Motor neuron (in vitro differentiated cells): ENCODE data around the gene PBX2. TPM values are rescaled to one million over a fixed set of nuclear protein-coding genes. Genes with fewer than 3 reads are reported as not detected.
"Not testable (repeated sequence)": the region's sequence is repeated elsewhere in the genome, so short reads cannot be mapped to it uniquely, and the experiment has no call there.

Experiments
- ATAC-seq, 8 experiments: fragments of 200-7000 bp; cut with Tn5 transposase; replicated peaks in 6 of 8; 2 replicates each; pipeline ENCODE4 v1.8.0; 2021; ENCODE audit warnings: mild to moderate bottlenecking in 8 of 8, moderate library complexity in 8 of 8
- H3K27ac ChIP-seq, 2 donors: fragments of 250-450 bp; sonication (Bioruptor Pico); 2 replicates each; pipeline ENCODE4 v1.9.0; 2021; ENCODE audit warnings: antibody characterized with exemption in 2 of 2, mild to moderate bottlenecking in 2 of 2, moderate library complexity in 1 of 2
- H3K4me1 ChIP-seq, 2 donors: fragments of 250-450 bp; sonication (Bioruptor Pico); replicated peaks in 1 of 2; 2 replicates each; pipeline ENCODE4 v1.6.1; 2021; ENCODE audit warnings: antibody characterized with exemption in 2 of 2, mild to moderate bottlenecking in 2 of 2, moderate library complexity in 1 of 2
- H3K4me3 ChIP-seq, 5 donors: fragments of 250-450 bp; sonication (Bioruptor Pico); 2 replicates each; pipeline ENCODE4 v1.9.0; 2021; ENCODE audit warnings: antibody characterized with exemption in 5 of 5, mild to moderate bottlenecking in 5 of 5, moderate library complexity in 4 of 5
- WGBS, 10 experiments: fragments of 450-650 bp; shearing (Covaris generic); methylation state at CpG; one replicate each; pipeline ENCODE4 v1.0.0; 2022; 5-methylcytosine and 5-hydroxymethylcytosine counted together
- in situ Hi-C, 9 experiments: fragments of 400-800 bp; cut with MboI; loops; one replicate each; pipeline ENCODE4 v1.15.0; 2021; ENCODE audit warnings: low sequenced_read_pairs in 9 of 9, low pct_unique_long_range_greater_than_20kb in 2 of 9; ENCODE audit not compliant: unreplicated experiment in 9 of 9
- total RNA-seq, 8 experiments: library from RNA; unstranded; fragments of 300-600 nt; gene quantifications; 2 replicates each; pipeline versions ENCODE4 v1.2.3 to v1.2.4, GENCODE V29; 2022

PBX2 gene
- total RNA-seq, 8 experiments from 2014 or later, result 25.9 to 78.8 (median 48.0) TPM

DNA sequence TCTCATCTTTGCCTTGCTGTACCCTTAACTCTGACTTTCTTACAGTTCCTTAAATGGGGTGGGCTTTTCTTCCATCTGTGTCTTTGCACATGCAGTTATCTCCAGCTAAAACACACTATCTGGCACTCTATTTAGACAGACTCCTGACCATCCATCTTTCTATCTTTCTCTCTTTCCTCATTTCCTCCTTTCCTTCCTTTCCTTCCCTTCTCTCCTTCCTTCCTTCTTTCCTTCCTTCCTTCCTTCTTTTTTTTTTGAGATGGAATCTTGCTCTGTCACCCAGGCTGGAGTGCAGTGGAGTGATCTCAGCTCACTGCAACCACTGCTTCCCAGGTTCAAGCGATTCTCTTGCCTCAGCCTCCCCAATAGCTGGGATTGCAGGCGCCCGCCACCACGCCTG is 25.6 kb upstream of the PBX2 start:
- in situ Hi-C loops, result no loop called here
- WGBS, 10 experiments, result 49 to 98% (median 70%) methylated on average over 2 to 4 of the region's 4 CpGs; no CpG with 5 or more reads in 3 of the 10 experiments
- H3K4me1 ChIP-seq, result no peaks in the 10 kb centered on the region
- H3K4me3 ChIP-seq, result no peak overlapping the region
- H3K27ac ChIP-seq, result no peak overlapping the region
- no peak for ATAC-seq

DNA sequence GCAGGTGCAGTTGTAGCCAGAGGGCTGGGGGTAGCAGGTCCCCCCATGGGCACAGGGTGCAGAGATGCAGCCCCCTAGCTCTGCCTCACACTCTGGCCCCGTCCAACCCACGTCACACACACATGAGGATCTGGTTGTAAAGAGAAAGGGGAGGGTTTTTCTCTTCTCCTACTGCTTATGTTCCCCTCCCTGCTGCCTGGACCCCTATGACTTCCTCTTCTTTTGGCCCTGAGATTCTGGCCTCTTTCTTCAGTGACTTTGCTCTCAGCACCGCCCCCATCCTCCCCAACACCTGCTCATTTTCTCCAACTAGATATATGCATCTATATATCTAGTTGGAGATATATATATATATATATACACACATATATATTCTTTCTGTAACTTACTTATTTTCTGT is 24.1 kb upstream of the PBX2 start:
- no peak for ATAC-seq
- no peak overlapping the region for H3K27ac ChIP-seq
- WGBS, 10 experiments, result 0 to 86% (median 41%) methylated on average over 1 to 3 of the region's 3 CpGs; no CpG with 5 or more reads in 4 of the 10 experiments
- no peaks in the 10 kb centered on the region for H3K4me1 ChIP-seq
- no peak overlapping the region for H3K4me3 ChIP-seq
- in situ Hi-C loops, result no loop called here

DNA sequence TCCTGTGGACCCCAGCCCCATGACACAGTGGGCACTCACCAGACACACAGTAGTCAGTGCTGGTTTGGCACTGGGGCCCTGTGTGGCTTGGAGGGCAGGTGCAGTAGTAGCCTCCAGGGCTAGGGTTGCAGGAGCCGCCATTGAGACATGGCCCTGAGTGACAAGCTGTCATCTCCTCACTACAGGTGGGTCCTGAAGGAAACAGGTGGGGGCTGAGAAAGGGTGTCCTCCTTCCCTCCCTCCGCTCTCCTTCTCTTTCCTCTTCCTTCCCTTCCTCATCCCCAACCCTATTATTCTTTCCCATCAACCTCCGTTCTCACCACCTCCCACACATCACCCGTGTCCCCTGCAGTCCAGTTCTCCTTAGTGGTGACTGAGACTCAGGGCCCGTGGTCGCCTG is 23.6 kb upstream of the PBX2 start:
- no peak overlapping the region for H3K4me3 ChIP-seq
- ATAC-seq, result no peak
- no peak overlapping the region for H3K27ac ChIP-seq
- H3K4me1 ChIP-seq, result no peaks in the 10 kb centered on the region
- in situ Hi-C loops, result no loop called here
- 70 to 100% (median 90%) methylated on average over 1 to 5 of the region's 6 CpGs; no CpG with 5 or more reads in 7 of the 10 experiments for WGBS, 10 experiments

DNA sequence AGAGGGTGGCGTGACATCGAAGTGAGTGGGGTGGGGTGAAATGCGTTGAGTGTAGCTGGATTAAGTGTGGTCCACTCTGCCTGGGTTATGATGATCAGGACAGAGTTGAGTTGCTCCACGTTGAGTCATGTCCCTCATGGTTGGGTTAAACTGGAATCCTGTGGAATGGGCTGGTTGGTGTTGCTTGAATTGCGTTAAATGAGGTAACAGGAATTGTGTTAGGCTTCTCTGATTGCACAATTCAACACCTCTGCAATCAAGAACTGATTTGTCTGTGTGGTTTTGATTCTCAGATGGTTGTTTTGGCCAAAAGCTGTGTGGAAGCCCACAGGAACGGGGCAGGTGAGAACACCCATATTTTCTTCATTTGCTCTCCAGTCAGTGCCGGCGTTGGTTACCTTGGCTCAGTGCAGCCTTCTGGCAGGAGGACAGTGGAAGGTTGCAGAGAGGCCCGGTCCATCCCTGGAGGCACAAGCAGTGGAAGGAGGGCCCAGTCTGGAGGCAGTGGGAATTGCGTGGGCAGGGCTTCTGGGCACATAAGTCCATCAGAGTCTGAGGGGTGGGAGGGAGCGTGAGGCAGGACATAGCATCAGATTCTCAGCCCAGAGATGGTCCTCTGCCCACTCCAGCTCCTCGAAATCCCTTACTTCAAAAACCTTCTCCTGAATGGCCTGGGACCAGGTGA is 22.2 kb upstream of the PBX2 start:
- H3K27ac ChIP-seq, result no peak overlapping the region
- no peaks in the 10 kb centered on the region for H3K4me1 ChIP-seq
- no peak for ATAC-seq
- 20 to 100% (median 76%) methylated on average over 1 to 7 of the region's 12 CpGs for WGBS, 10 experiments
- in situ Hi-C loops, result no loop called here
- H3K4me3 ChIP-seq, result no peak overlapping the region

DNA sequence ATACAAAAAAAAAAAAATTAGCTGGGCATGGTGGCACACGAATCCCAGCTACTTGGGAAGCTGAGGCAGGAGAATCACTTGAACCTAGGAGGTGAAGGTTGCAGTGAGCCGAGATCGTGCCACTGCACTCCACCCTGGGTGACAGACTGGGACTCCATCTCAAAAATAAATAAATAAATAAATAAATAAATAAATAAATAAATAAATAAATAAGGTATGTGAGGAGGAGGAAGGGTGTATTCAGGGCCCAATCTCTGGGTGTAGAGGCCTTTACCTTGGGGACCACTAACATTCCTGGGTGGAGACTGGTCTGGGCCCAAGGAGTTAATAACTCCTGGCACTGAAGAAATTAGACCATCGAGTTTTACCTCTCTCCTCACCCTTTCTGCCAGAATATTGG is 21.4 kb upstream of the PBX2 start:
- 25 to 100% (median 78%) methylated on average over 1 to 4 of the region's 4 CpGs; no CpG with 5 or more reads in 3 of the 10 experiments for WGBS, 10 experiments
- in situ Hi-C loops, ATAC-seq, H3K4me3 ChIP-seq, H3K4me1 ChIP-seq, H3K27ac ChIP-seq: not testable (repeated sequence)

DNA sequence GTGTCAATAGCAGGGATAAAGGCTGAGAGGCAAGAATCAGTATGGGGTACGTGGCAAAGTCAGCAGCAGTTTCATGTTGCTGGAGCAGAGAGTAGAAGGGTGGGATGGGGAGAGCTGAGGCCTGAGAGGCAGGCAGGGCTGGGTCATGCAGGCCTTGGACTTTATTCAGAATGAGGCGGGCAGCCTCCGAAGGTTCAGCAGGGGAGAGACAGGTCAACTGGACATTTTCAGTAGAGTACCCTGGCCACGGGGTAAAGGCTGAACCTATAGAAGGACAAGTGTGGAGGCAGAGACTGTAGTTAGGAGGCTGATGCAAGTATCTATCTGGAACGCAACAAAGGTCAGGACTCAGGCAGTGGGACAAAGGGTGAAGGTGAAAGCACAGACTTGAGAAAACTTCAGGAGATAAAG is 20.2 kb upstream of the PBX2 start:
- Histone ChIP-seq H3K4me3 (no peak overlapping the region), H3K4me1 (no peaks in the 10 kb centered on the region), H3K27ac (no peak overlapping the region)
- ATAC-seq, result no peak
- WGBS, 10 experiments, result 0 to 78% (median 50%) methylated on average over 1 to 4 of the region's 5 CpGs; no CpG with 5 or more reads in 3 of the 10 experiments
- in situ Hi-C loops, result no loop called here

DNA sequence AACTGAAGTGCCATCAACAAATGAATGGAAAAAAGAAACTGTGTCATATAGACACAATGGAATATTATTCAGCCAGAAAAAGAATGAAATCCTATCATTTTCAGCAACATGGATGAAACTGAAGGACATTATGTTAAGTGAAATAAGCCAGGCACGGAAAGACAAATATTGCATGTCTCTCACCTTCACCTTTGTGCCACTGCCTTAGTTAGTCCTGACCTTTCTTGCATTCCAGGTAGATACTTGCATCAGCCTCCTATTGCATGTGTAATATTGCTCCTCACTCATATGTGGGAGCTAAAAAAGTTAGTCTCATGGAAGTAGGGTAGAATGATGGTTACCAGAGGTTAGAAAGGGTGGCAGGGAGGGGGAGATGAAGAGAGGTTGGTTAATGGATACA is 19.0 kb upstream of the PBX2 start:
- Histone ChIP-seq H3K4me3 (no peak overlapping the region), H3K27ac (no peak overlapping the region), H3K4me1 (no peaks in the 10 kb centered on the region)
- ATAC-seq, result no peak
- WGBS, 10 experiments, result 0 to 80% (median 51%) methylated on average over 1 of the region's 1 CpG; no CpG with 5 or more reads in 2 of the 10 experiments
- in situ Hi-C loops, result no loop called here

DNA sequence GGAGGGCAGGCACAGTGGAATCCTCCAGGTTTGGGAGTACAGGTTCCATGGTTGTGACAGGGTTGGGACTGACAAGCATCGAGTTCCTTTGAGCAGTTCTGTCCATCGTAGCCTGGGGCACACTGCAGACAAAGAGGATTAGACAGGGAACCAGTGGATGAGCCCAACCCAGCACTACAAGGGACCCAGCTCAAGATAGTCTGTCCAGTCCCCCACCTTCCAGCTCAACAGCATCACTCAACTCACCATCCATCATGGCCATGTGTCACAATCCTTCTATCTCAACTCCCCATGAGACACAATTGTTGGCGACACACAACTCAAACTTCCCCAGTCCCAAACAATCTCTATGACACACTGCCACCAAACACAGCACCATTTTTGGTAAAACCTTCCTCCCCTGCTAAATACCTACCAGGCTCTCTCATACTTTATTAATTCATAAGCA is 14.3 kb upstream of the PBX2 start:
- no peak for ATAC-seq
- in situ Hi-C loops, result no loop called here
- 83 to 100% (median 85%) methylated on average over 1 to 3 of the region's 3 CpGs; no CpG with 5 or more reads in 6 of the 10 experiments for WGBS, 10 experiments

DNA sequence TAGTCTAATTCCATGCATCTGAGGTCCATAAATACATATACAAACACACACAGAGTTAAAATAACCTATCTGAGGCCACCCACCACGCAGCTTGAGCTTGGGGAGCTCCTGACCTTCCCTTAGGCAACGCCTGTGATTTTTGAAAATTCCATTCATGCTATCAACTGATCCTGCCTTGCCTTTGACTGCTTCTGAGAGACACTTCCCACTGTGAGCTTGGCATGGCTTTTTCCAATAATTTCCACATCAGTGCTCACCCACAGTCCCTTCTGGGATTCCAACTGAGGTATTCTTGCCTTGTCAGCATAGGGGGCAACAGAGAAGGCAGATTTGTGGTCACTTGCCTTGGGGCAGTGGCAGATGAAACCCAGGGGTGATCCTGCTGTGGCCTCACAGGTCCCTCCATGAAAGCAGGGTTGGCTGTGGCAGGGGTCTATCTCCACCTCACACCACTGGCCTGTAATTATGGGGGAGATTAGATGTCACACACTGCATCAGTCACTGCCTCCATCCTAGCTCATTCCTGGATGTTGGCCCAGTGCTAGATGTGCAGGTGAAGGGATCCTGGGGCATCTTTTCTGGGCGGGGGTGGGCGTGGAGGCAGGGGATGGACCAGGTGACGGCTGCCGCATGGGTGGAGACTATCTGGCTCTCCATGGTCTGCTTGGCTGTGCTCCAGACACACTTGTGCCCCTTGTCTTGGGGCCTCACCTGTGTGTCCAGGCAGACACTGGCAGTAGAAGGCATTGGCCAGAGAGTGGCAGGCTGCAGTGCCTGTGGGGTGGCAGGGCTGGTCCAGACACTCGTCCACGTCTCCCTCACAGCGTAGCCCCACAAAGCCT is 13.6 kb upstream of the PBX2 start:
- 10 to 83% (median 41%) methylated on average over 1 to 4 of the region's 9 CpGs; no CpG with 5 or more reads in 4 of the 10 experiments for WGBS, 10 experiments
- H3K27ac ChIP-seq, result no peak overlapping the region
- H3K4me1 ChIP-seq, result peaks cover 0 to 2% of the 10 kb centered on the region in 2 donors
- H3K4me3 ChIP-seq, result no peak overlapping the region
- peak in 6 of 8 experiments; percentile 16 to 95 (median 61) for ATAC-seq
- in situ Hi-C loops, result no loop called here

More for the DNA sequence above, 14.3 kb upstream of the PBX2 start:
- no peak overlapping the region for H3K4me3 ChIP-seq
- H3K27ac ChIP-seq, result no peak overlapping the region
- peaks cover 0 to 2% of the 10 kb centered on the region in 2 donors for H3K4me1 ChIP-seq

DNA sequence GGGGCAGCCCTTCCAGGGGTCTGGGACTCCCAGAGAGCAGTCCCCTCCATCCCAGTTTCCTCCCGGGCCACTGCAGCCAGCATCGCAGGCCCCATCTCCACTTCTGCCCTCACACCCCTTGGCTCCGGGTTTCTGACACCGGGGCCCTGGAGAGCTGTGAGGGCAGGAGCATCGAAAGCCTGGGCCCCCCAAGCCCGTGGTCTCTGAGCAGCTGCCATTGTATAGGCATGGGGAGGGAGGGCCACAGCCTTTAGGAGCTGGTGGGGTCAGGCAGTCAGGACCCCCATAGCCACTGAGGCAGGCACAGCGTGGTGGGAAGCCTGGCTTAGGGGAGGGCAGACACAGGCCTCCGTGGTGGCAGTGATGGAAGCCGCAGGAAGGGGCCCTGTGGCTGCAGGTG is 12.2 kb upstream of the PBX2 start:
- 100% methylated on average over 1 of the region's 9 CpGs; no CpG with 5 or more reads in 9 of the 10 experiments for WGBS, 10 experiments
- in situ Hi-C loops, result no loop called here
- Histone ChIP-seq H3K4me3 (no peak overlapping the region), H3K27ac (no peak overlapping the region), H3K4me1 (peaks cover 4 to 10% of the 10 kb centered on the region in 2 donors)
- ATAC-seq, result no peak

DNA sequence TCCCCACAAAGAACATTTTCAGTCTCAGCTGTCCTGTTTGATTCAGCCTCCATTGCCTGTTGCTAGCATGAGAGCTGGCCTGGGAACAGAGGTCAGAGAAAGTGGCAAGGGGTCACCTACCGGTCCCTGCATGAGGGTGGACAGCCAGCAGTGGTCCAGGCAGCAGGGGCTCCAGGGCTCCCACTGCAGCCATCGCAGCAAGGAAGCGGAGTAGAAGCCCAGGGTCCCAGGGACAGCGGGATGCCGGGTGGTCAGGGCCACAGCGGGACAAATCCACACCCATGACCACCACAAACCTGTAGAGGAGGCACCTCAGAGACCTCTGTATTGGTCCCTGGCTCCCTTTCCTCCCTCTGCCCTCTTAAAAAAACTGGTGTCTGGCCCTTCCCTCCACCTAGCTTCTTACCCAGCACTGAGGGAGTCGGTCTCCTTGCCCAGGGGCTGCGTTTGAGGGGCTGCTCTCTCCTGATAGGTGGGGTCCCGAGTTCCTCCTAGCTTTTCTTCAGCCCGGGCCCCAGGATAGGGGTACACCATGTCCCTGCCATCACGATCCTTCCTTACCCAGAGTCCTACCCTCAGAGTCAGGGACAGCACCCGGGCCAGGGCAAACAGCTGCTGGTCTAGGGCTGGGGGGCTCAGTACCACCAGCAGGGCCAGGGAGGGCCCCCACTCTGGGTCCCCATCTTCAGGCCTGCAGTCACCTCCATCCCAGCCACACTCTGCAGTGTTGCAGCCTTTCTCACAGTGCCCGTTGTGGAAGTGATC is 10.9 kb upstream of the PBX2 start:
- no peak for ATAC-seq
- H3K4me3 ChIP-seq, result no peak overlapping the region
- H3K4me1 ChIP-seq, result peaks cover 11 to 15% of the 10 kb centered on the region in 2 donors
- H3K27ac ChIP-seq, result no peak overlapping the region
- in situ Hi-C loops, result no loop called here
- 20 to 93% (median 83%) methylated on average over 1 to 3 of the region's 13 CpGs; no CpG with 5 or more reads in 4 of the 10 experiments for WGBS, 10 experiments

DNA sequence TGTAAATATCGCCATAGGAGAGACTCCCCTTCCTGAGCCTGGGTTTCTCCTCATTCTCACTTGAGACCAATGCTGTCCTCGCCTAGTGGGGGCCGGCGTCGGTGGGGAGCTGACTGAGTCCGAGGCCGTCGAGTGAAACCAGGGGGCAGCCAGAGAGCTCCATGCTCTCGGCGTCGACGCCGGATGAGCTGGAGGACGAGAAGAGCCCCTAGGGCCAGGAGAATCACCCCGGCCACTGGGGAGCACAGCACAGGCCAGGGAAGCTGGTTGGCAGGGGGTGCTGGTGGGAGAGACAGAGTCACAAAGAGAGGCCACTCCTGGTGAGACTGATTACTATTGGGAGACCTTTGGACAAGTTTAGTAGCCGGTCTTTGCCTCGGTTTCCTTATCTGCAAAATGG is 8.9 kb upstream of the PBX2 start:
- ATAC-seq, result no peak
- in situ Hi-C loops, result loop anchor here in 1 of 9 experiments (25.0 kb wide), 1 partner anchor 662 kb away; the partner anchor contains the start of genes ATP6V1G2, DDX39B, MCCD1 and NFKBIL1
- 79 to 100% (median 93%) methylated on average over 5 to 12 of the region's 17 CpGs; no CpG with 5 or more reads in 5 of the 10 experiments for WGBS, 10 experiments
- no peak overlapping the region for H3K4me3 ChIP-seq
- H3K4me1 ChIP-seq, result peaks cover 15 to 22% of the 10 kb centered on the region in 2 donors
- H3K27ac ChIP-seq, result no peak overlapping the region
